Ascending aorta (tissue), 2 donors: ENCODE results near the gene AIFM3. TPM values are rescaled to one million over a fixed set of nuclear protein-coding genes. Genes with fewer than 3 reads are reported as not detected.
A peak's percentile ranks its signal among the peaks of the same experiment; 100 is the strongest.

Experiments
- DNase-seq, 2 donors: peaks; one replicate each; pipeline ENCODE4 v3.0.0-alpha.2; 2019; ENCODE audit warnings: low spot score in 2 of 2
- H3K27ac ChIP-seq, 2 donors: fragments of 200-600 bp; sonication (generic); one replicate each; pipeline ENCODE4 v1.5.1; 2016 to 2017; ENCODE audit warnings: mild to moderate bottlenecking in 1 of 2
- H3K27me3 ChIP-seq: fragments of 200-600 bp; sonication (generic); one replicate; pipeline ENCODE4 v1.5.1; 2017
- H3K36me3 ChIP-seq, 2 donors: fragments of 200-600 bp; sonication (generic); one replicate each; pipeline ENCODE4 v1.5.1; 2016
- H3K4me1 ChIP-seq, 2 donors: fragments of 200-600 bp; sonication (generic); one replicate each; pipeline ENCODE4 v1.5.1; 2016 to 2017; ENCODE audit warnings: mild to moderate bottlenecking in 1 of 2
- H3K4me3 ChIP-seq, 2 donors: fragments of 200-600 bp; sonication (generic); one replicate each; pipeline ENCODE4 v1.5.1; 2016 to 2017; ENCODE audit warnings: mild to moderate bottlenecking in 1 of 2
- H3K9me3 ChIP-seq, 2 donors: fragments of 200-600 bp; sonication (generic); one replicate each; pipeline ENCODE4 v1.5.1; 2016
- intact Hi-C: fragments of 100-400 bp; cut with DNase I; formaldehyde crosslinking; loops from one replicate; pipeline ENCODE4 v1.15.1; 2023
- total RNA-seq: library from RNA; depleted of rRNA; stranded (reverse); fragments of >200 nt; gene quantifications from one replicate; pipeline ENCODE4 v1.1.0, GENCODE V29; 2016
- TF ChIP-seq, protein P1 (sequence below), 3 experiments: fragments of 200-600 bp in 2 of 3; fragments of 450-650 bp in 1 of 3; sonication (generic) in 2 of 3; IDR thresholded peaks; one replicate each; pipeline ENCODE4 v1.5.1; 2016 to 2019; ENCODE audit warnings: antibody characterized with exemption in 3 of 3, mild to moderate bottlenecking in 1 of 3, moderate library complexity in 1 of 3

The AIFM3 gene
- total RNA-seq, 1 donor from 2014 or later = not detected

DNA sequence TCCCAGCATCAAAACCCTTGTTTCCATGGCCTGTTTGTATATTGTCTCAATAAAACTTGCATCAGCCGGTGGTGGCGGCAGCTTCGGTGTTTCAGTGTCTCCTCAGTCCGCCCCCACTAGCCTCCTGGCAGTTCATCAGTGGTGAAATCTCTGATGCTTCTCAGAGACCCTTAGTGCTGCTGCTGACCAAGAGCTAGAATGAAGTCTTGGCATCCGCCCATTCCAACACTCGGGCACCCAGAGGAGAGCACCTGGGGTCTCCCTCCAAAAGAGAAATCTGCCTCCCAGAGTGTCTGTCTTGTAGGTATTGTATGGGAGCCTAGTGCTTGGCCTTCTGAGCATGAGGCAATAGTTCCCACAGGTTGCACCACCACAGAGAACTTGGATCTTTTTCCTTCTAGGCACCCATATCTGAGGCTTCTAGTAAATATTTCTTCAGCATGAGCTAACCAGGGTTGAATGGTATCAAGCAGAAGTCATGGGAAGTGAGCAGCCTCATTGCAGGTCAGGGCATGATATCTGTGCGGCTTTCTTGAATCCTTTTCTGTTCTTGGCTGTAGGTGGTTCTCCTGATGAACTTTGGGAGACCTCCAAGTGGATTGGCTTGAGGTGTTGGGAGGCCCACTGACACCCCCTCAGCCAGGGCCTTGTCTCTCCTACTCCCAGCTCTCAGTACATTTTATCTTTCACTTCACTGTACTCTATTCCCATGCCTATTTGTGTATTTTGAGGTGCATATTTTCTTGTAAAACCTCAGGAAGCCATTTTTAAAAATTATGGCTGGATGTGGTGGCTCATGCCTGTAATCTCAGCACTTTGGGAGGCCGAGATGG is 13.2 kb upstream of the AIFM3 start:
- Histone ChIP-seq H3K36me3 (peaks cover 14 to 42% of the 10 kb centered on the region in 2 donors), H3K27ac (no peak overlapping the region), H3K27me3 (no peaks in the 10 kb centered on the region), H3K4me3 (no peak overlapping the region), H3K4me1 (peaks cover 0 to 4% of the 10 kb centered on the region in 2 donors), H3K9me3 (no peaks in the 10 kb centered on the region)
- intact Hi-C loops = no loop called here
- DNase-seq = no peak
- TF ChIP-seq, protein P1, sequence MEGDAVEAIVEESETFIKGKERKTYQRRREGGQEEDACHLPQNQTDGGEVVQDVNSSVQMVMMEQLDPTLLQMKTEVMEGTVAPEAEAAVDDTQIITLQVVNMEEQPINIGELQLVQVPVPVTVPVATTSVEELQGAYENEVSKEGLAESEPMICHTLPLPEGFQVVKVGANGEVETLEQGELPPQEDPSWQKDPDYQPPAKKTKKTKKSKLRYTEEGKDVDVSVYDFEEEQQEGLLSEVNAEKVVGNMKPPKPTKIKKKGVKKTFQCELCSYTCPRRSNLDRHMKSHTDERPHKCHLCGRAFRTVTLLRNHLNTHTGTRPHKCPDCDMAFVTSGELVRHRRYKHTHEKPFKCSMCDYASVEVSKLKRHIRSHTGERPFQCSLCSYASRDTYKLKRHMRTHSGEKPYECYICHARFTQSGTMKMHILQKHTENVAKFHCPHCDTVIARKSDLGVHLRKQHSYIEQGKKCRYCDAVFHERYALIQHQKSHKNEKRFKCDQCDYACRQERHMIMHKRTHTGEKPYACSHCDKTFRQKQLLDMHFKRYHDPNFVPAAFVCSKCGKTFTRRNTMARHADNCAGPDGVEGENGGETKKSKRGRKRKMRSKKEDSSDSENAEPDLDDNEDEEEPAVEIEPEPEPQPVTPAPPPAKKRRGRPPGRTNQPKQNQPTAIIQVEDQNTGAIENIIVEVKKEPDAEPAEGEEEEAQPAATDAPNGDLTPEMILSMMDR (IDR thresholded peaks at IDR 0.05) = no peak

DNA sequence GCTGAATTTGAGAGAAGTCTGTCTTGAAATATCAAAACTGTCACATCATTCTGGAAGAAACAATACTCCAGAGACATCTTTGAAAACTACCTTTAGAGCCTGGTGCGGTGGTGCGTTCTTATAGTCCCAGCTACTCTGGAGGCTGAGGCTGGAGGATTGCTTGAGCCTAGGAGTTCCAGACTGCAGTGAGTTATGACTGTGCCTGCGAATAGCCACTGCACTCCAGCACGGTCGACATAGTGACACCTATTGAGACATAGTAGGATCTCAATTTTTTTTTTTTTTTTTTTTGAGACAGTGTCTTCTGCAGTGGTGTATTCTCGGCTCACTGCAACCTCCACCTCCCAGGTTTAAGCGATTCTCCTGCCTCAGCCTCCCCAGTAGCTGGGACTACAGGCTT is 11.5 kb upstream of the AIFM3 start:
- peaks cover 7 to 30% of the 10 kb centered on the region in 2 donors for H3K36me3 ChIP-seq
- intact Hi-C loops = no loop called here
- DNase-seq = no peak
- no peaks in the 10 kb centered on the region for H3K9me3 ChIP-seq
- H3K4me1 ChIP-seq = peaks cover 0 to 4% of the 10 kb centered on the region in 2 donors
- H3K27ac ChIP-seq = no peak overlapping the region
- TF ChIP-seq, protein P1 (IDR thresholded peaks at IDR 0.05) = no peak
- H3K27me3 ChIP-seq = no peaks in the 10 kb centered on the region
- H3K4me3 ChIP-seq = no peak overlapping the region

DNA sequence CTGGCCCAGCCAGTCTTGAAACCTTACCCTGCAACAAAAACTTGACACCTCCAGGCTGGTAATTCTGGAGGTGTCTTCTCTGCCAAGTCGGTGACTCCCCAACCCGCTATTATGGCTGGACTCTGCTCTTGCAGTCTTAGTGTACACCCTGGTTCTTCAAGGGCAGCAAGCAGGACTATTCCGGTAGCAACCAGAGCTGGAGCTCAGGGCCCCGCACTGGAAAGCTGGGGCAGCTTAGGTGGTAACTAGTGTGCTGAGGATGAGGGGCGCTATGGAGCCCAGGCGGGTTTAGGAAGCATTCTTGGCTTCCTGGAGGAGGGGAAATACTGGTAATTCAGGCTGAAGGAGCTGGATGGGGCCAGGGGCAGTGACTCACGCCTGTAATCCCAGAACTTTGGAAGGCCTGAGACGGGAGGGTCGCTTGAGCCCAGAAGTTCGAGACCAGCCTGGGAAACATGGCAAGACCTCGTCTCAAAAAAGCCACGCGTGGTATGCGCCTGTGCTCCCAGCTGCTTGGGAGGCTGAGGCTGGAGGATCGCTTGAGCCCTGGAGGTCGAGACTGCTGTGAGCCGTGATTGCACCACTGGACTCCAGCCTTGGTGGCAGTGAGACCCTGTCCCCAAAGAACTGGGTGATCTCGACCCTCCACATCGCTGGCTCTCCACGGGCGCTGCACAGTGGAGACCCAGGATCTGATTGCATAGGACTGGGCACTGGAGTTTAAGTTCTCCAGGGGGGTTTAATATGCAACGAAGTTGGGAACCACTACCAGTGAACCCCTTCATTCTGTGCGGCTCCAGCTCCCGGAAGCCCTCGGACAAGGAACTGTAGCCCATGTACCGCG is 10.6 kb upstream of the AIFM3 start:
- H3K27me3 ChIP-seq = no peaks in the 10 kb centered on the region
- peak overlapping the region; percentile 60 to 77 for H3K4me3 ChIP-seq
- H3K27ac ChIP-seq = no peak overlapping the region
- intact Hi-C loops = no loop called here
- H3K4me1 ChIP-seq = peaks cover 0 to 4% of the 10 kb centered on the region in 2 donors
- DNase-seq = no peak
- TF ChIP-seq, protein P1 (IDR thresholded peaks at IDR 0.05) = no peak
- H3K9me3 ChIP-seq = no peaks in the 10 kb centered on the region
- peaks cover 0 to 21% of the 10 kb centered on the region in 2 donors for H3K36me3 ChIP-seq

DNA sequence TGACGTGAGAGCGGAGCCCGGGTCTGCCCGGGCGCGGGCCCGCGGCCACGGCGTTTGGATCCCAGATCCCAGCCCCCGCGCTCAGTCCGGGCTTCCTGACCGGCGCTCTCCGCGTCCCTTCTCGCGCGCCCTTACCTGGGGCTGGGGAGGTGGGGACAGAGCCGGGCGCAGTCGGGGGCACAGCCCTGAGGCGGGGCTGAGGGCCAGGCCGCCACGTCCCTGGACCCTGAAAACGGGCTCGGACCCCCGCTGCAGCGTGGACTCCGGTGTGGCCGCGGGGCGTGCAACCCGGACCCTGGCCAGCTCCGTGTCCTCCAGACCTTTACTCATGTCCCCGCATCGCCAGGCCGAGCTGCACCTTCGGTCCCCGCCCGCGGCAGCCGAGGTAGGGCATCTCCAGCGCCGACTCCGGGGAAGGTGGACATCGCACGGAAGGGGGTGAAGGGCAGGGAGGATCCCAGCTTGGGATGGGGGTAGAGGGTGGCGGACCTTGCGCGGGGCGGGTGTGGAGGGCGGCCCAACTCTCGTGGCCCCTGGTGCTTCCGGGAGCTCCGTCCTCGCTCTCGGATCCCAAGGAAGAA is 9.9 kb upstream of the AIFM3 start:
- H3K27me3 ChIP-seq = no peaks in the 10 kb centered on the region
- peak overlapping the region; percentile 60 to 77 for H3K4me3 ChIP-seq
- TF ChIP-seq, protein P1 (IDR thresholded peaks at IDR 0.05) = no peak
- H3K36me3 ChIP-seq = peaks cover 0 to 14% of the 10 kb centered on the region in 2 donors
- intact Hi-C loops = no loop called here
- no peak for DNase-seq
- no peak overlapping the region for H3K27ac ChIP-seq
- H3K9me3 ChIP-seq = no peaks in the 10 kb centered on the region
- peaks cover 0 to 4% of the 10 kb centered on the region in 2 donors for H3K4me1 ChIP-seq

DNA sequence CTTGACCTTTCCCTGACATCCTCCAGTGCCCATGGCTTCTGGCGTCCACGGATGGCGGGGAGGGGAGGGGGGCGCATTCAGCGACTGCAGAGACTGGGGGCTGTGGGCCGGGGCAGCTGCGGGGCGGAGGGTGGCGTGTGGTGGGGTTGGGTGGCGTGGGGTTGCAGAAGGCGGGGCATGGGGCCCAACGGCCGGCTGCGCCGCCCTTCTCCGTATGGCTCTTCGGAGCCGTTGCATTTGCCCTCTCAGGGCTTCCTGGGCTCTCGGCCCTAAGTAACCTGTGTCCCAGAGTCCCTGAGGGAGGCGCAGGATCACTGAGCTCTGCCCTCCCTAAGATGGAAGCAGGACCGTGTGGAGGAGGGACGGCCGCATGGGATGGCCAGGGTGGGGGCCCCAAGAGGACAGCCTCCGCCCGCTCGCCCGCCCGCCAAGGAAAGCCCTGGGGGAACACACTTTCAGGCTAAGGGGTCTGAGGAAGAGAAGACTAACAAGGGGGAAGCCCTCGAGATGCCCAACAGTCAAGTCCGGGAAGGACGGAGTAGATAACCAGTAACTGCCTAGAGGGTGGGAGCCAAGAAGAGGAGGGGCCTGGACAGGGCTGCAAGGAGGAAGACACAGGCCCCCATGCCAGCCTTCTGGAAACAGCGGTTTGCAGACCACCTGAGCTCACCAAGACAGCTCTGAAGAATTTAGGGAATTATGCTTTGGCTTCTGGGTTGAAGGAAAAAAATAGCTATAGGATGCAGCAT is 9.2 kb upstream of the AIFM3 start:
- H3K36me3 ChIP-seq = peaks cover 0 to 7% of the 10 kb centered on the region in 2 donors
- TF ChIP-seq, protein P1 (IDR thresholded peaks at IDR 0.05) = no peak
- peaks cover 0 to 4% of the 10 kb centered on the region in 2 donors for H3K4me1 ChIP-seq
- H3K9me3 ChIP-seq = no peaks in the 10 kb centered on the region
- intact Hi-C loops = no loop called here
- no peak for DNase-seq
- no peaks in the 10 kb centered on the region for H3K27me3 ChIP-seq
- peak overlapping the region; percentile 60 to 77 for H3K4me3 ChIP-seq
- H3K27ac ChIP-seq = no peak overlapping the region
